ENCODE results near the gene SLC25A21.
"Not testable (repeated sequence)": the region's sequence is repeated elsewhere in the genome, so short reads cannot be mapped to it uniquely, and the experiment has no call there.

SLC25A21 gene

GRCh38 chr14:37083599-37083998 is 88.8 kb downstream of the SLC25A21 start:
- no peak for DNase-seq

GRCh38 chr14:37082449-37082848 is 90.0 kb downstream of the SLC25A21 start:
- DNase-seq = no peak

- no peak for DNase-seq
Measured at GRCh38 chr14:37081856-37082255, 90.5 kb downstream of the SLC25A21 start.

GRCh38 chr14:37081218-37081617 is 91.2 kb downstream of the SLC25A21 start:
- DNase-seq = no peak

DNA sequence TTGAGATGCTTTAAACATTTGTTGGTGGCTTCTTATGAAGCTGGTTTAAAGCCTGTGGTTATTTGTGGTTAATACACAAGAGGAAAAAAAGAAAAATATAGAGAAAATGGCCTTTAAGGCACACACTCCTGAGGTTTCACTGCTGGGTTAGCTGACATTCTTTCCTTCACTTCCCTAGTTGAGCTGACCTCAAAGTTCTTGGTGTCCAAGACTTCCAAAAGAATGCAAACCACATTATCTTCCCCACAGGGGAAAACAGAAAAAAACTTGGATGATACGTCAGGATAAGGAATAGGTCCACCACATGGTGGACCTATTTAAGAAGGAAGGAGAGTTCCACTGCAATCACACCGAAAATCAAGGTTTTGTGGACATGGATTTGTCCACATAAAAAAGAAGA is 94.3 kb downstream of the SLC25A21 start:
- no peak for DNase-seq

GRCh38 chr14:37074320-37074719 is 98.1 kb downstream of the SLC25A21 start:
- not testable (repeated sequence) for DNase-seq

DNA sequence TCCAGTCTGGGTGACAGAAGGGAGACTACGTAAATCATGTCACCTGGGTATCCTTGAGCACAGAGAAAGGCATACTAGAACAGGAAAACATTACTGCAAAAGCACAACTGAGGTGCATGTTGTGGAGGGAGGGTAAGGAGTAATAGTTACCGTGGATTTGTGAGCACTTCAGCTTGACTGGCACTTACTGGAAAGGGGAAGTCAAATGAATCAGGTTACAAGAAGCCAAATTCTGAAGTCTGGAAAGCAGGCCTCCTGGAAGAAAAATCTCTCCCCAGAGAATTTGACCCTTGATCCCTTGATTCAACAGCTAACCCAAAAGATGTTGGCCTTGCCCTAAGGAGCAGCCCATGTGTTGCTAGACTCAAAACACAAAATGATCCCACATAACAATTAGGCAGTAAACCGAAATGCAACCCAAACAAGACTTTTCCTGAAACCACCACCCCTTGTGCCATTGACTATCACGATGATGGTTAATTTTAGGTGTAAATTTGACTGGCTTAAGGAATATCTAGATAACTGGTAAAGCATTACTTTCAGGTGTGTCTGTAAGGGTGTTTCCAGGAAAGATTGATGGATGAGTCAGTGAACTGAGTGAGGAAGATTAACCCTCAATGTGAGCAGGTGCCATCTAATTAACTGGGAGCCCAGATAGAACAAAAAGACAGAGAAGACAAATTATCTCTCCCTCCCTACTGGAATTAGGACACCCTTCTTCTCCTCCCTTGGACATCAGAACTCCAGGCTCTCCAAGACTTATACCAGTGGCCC is 108.8 kb downstream of the SLC25A21 start:
- DNase-seq = no peak

DNA sequence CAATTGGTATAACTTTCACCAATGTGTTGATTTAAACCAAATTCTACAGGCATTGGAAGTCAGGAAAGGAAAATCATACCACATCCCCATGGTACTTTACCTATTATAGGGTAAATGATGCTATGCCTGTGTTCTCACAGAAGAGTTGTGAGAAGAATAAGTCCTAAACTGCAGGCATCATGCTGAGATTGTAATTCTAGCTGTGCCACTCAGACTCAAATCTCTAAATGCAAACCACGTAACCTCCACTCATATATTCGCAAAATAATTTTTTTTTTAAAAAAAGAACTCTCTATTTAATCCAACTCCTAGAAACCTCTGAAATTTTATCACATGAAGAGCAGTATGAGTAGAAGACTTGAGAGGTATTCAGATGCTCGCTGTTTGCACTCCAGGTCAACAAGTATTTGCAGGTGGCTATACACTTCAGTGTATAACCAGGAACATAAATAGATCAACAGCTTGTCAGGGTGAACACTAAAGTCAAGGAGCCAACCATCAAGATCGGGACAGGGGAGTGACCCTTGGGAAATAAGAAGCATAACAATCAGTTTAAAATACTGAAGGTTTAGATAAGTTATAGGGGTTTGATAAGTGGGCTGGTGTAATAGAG is 110.1 kb downstream of the SLC25A21 start:
- DNase-seq = peak; percentile 72

DNA sequence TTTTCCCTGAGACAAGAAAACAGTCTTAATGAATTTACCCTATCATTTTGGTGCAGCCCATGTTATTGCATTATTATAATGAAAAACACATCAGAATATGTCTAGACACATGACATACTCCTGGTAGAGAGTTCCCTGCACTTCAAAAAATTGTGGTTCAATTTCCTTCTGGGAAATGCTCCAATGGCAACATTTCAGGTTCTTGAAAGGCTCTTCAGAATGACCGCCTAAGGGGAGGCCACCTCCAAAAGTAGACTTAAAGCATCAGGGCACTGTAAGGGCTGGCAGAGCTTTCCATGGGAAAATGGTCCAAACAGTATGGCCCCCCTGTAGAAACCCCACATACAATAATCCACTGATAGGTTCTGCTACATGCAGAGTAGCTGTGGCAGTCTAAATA is 110.7 kb downstream of the SLC25A21 start:
- DNase-seq = no peak

- DNase-seq = peak; percentile 25
Measured at GRCh38 chr14:37060496-37061260, 111.7 kb downstream of the SLC25A21 start.

DNA sequence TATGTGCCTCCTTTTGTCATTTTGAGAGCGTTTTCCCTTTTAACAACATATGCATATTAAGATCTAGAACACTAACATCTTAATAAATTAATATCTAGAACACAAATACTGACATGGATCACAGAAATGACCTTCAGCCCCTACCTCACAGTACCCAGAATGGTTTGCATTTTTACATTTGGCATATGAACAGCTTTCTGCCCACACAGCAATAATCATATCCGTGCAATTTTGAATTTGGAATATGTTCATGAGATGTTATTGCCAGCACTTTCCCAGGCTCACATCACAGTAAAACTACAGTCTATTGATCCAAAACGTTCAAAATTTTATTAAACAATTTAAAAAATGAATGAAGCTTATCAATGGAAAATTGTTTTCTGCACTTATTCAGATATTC is 114.6 kb downstream of the SLC25A21 start:
- no peak for DNase-seq

DNA sequence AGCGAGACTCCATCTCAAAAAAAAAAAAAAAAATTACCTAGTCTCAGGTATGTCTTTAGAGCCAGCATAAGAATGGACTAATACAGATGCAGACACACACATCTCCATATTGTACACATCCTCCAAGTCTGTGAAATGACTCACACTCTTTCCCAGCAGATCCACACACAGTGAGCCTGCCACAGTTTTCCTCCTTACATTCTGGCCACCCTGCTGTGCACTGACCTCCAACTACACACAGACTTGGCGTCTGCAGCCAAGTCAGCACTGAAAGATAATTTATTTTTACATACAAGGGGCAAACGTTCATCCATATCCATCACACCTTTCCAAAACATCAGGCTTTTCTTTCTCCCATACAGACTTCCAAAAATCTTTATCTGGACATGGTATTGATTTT is 115.9 kb downstream of the SLC25A21 start:
- DNase-seq = no peak

GRCh38 chr14:37054869-37055268 is 117.5 kb downstream of the SLC25A21 start:
- no peak for DNase-seq

DNA sequence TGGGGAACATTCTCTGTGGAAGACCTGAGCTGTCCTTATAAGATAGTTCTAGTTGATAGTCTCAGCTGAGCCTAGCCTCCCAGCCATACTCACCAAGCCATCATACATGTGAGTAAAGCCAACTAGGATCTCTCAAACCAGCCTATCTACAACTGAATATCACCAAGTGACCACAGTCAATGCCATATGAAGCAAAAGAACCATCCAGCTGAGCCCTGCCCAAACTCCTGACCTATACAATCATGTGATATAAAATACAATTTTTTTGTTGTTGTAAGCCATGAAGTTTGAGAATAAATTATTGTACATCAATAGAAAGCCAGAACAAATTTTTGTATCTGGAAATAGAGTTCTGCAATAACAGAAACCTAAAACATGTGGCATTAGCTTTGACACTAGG is 118.3 kb downstream of the SLC25A21 start:
- DNase-seq = no peak

DNA sequence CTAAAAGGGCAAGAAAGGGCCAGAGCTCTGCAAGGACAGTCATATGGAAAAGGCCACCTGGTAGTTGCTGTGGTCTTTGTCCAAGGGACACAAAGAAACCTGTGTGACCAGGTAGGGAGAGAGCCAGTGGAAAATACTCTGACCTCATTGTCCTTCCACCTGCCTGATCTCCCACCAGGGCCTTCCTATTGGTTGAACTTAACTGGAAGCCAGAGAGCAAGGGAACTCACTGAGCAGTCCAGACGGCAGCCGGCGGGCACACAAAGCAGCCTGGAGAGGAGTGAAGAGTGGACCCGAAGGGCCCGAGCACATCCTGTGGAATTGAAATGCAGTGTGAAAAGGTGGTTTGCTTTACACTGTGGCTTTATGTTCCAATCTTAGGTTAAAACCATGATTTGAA is 120.7 kb downstream of the SLC25A21 start:
- no peak for DNase-seq

GRCh38 chr14:37051153-37051552 is 121.3 kb downstream of the SLC25A21 start:
- DNase-seq = no peak

DNA sequence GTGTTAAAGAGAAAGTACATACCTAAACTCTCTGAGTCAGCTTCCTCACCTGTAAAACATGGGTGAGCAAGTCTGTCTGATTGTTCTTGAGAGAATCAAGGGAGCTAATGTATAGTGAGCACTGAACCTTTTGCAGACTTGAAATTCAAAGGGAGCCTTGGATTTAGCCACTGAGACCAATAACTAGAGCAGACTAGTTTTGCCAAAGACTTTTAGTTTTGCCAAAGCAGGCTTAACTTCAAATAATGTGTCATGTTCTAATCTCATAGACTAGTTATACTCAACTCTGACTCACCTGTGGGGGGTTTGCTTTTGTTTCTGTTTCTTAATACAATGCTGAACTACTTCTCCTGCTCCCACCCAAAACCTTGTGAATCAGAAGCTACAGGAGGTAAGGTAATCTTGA is 123.7 kb downstream of the SLC25A21 start:
- no peak for DNase-seq

DNA sequence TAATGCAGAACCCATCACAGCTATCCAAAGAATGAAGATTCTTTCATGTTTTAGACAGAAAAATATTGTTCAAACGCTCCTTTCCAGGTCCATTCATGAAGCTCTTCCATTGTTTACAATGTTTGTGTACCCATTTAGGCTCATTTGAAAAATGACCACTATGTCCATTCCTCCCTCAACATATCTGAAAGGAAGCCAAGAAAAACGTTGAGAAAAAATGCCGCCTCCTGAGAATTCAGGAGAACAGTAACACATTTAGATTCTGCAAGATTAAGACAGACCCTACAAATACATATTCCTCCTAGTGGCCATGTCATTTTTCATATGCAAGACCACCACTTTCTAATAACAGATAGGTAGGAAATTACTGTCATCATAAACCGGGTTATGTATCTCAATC is 124.4 kb downstream of the SLC25A21 start:
- DNase-seq = no peak

- DNase-seq = no peak
Measured at GRCh38 chr14:37047226-37047625, 125.2 kb downstream of the SLC25A21 start.

- DNase-seq = no peak
Measured at GRCh38 chr14:37046815-37047214, 125.6 kb downstream of the SLC25A21 start.

- DNase-seq = no peak
Measured at GRCh38 chr14:37045340-37046061, 126.9 kb downstream of the SLC25A21 start.

GRCh38 chr14:37037636-37038387 is 134.6 kb downstream of the SLC25A21 start:
- no peak for DNase-seq

Data from NCI-H510A treated with DMSO at 0.1 percent for 48 hours (cell line).